Upper lobe of right lung (tissue), 1 donor: ENCODE data around the gene CD74. TPM values are rescaled to one million over a fixed set of nuclear protein-coding genes. Genes with fewer than 3 reads are reported as not detected.
"Not testable (repeated sequence)": the region's sequence is repeated elsewhere in the genome, so short reads cannot be mapped to it uniquely, and the experiment has no call there.

ENCODE experiments used
- ATAC-seq: fragments of 200-7000 bp; cut with Tn5 transposase; one replicate; pipeline ENCODE4 v1.9.1; 2020; ENCODE audit warnings: mild to moderate bottlenecking, moderate library complexity
- DNase-seq: peaks from one replicate; pipeline ENCODE4 v3.0.0-alpha.2; 2020
- H3K27ac ChIP-seq: fragments of 200-600 bp; one replicate; pipeline ENCODE4 v1.8.0; 2022
- H3K27me3 ChIP-seq: fragments of 200-600 bp; one replicate; pipeline ENCODE4 v1.8.0; 2022; ENCODE audit warnings: mild to moderate bottlenecking
- H3K36me3 ChIP-seq: fragments of 200-600 bp; one replicate; pipeline ENCODE4 v1.8.0; 2022
- H3K4me1 ChIP-seq: fragments of 200-600 bp; one replicate; pipeline ENCODE4 v1.8.0; 2022
- H3K4me3 ChIP-seq: fragments of 200-600 bp; one replicate; pipeline ENCODE4 v1.8.0; 2022; ENCODE audit warnings: mild to moderate bottlenecking
- H3K9me3 ChIP-seq: fragments of 200-600 bp; one replicate; pipeline ENCODE4 v1.8.0; 2022
- intact Hi-C: fragments of 100-400 bp; cut with DNase I; formaldehyde crosslinking; loops from one replicate; pipeline ENCODE4 v1.11.0; 2022
- total RNA-seq: library from RNA; stranded (reverse); fragmentation: NEBNext Ultra II Directional; extraction: Animal tissue kit (Norgen Biotek cat#: 25700); gene quantifications from one replicate; pipeline ENCODE4 v1.2.1, GENCODE V29; 2021
- TF ChIP-seq, protein P1 (sequence below): fragments of 200-600 bp; IDR thresholded peaks from one replicate; pipeline ENCODE4 v1.8.0; 2022; ENCODE audit warnings: antibody characterized with exemption
- donor health status: DM: no; HTN: yes; CAD: no; lungs with severe emphysema.

CD74 gene
- total RNA-seq, 1 donor from 2014 or later, result 2,961 TPM

DNA sequence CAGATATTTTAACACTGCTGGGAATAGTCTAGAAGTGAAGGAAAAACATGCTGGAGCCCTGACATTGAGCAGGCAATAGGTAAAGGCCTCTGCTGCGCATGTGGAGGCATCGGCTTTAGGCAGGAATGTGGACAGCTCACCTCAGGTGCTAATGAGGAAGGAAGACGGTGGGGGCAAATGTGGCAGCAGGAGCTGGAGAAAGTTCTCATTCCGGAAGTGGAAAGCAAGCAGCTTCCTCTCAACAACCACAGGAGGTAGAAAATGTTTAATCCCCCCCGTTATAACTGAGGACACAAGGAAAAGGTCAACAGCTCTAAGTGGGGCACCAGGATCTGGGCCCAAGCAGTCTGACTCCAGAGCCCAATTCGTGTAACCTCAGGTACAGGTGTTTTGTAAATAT, 44.4 kb upstream of the CD74 start:
- Histone ChIP-seq H3K4me3 (no peak overlapping the region), H3K4me1 (no peaks in the 10 kb centered on the region), H3K27me3 (no peaks in the 10 kb centered on the region), H3K36me3 (no peaks in the 10 kb centered on the region), H3K9me3 (no peaks in the 10 kb centered on the region), H3K27ac (no peak overlapping the region)
- no peak for DNase-seq
- no peak for ATAC-seq
- TF ChIP-seq, protein P1, sequence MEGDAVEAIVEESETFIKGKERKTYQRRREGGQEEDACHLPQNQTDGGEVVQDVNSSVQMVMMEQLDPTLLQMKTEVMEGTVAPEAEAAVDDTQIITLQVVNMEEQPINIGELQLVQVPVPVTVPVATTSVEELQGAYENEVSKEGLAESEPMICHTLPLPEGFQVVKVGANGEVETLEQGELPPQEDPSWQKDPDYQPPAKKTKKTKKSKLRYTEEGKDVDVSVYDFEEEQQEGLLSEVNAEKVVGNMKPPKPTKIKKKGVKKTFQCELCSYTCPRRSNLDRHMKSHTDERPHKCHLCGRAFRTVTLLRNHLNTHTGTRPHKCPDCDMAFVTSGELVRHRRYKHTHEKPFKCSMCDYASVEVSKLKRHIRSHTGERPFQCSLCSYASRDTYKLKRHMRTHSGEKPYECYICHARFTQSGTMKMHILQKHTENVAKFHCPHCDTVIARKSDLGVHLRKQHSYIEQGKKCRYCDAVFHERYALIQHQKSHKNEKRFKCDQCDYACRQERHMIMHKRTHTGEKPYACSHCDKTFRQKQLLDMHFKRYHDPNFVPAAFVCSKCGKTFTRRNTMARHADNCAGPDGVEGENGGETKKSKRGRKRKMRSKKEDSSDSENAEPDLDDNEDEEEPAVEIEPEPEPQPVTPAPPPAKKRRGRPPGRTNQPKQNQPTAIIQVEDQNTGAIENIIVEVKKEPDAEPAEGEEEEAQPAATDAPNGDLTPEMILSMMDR, result no peak
- intact Hi-C loops, result loop anchor here (5.0 kb wide), 1 partner anchor 85 kb away; no protein-coding TSS in a partner anchor

- H3K4me3 ChIP-seq, result no peak overlapping the region
- no peaks in the 10 kb centered on the region for H3K36me3 ChIP-seq
- intact Hi-C loops, result loop anchor here (5.0 kb wide), 1 partner anchor 88 kb away; no protein-coding TSS in a partner anchor
- no peak overlapping the region for H3K27ac ChIP-seq
- no peaks in the 10 kb centered on the region for H3K9me3 ChIP-seq
- no peaks in the 10 kb centered on the region for H3K4me1 ChIP-seq
- ATAC-seq (no peak), DNase-seq (no peak)
- no peaks in the 10 kb centered on the region for H3K27me3 ChIP-seq
- TF ChIP-seq, protein P1, result no peak
Observed at GRCh38 chr5:150454492-150455229, 42.0 kb upstream of the CD74 start.

GRCh38 chr5:150454027-150454426, 41.3 kb upstream of the CD74 start:
- ATAC-seq, H3K9me3 ChIP-seq, H3K4me3 ChIP-seq, H3K27me3 ChIP-seq, H3K27ac ChIP-seq, DNase-seq, H3K36me3 ChIP-seq, H3K4me1 ChIP-seq, intact Hi-C loops: not testable (repeated sequence)

- TF ChIP-seq, protein P1, result no peak
- H3K27ac ChIP-seq, result no peak overlapping the region
- H3K4me3 ChIP-seq, result no peak overlapping the region
- ATAC-seq (no peak), DNase-seq (no peak)
- H3K9me3 ChIP-seq, result no peaks in the 10 kb centered on the region
- intact Hi-C loops, result no loop called here
- peaks cover under 1% of the 10 kb centered on the region for H3K36me3 ChIP-seq
- peaks cover 9% of the 10 kb centered on the region for H3K4me1 ChIP-seq
- no peaks in the 10 kb centered on the region for H3K27me3 ChIP-seq
Observed at GRCh38 chr5:150452914-150453313, 40.2 kb upstream of the CD74 start.

- H3K4me3 ChIP-seq, result no peak overlapping the region
- intact Hi-C loops, result no loop called here
- H3K4me1 ChIP-seq, result peaks cover 14% of the 10 kb centered on the region
- no peak for DNase-seq
- no peak overlapping the region for H3K27ac ChIP-seq
- H3K36me3 ChIP-seq, result peaks cover 13% of the 10 kb centered on the region
- no peaks in the 10 kb centered on the region for H3K27me3 ChIP-seq
- TF ChIP-seq, protein P1, result no peak
- H3K9me3 ChIP-seq, result no peaks in the 10 kb centered on the region
- no peak for ATAC-seq
Observed at GRCh38 chr5:150451594-150451993, 38.9 kb upstream of the CD74 start.

DNA sequence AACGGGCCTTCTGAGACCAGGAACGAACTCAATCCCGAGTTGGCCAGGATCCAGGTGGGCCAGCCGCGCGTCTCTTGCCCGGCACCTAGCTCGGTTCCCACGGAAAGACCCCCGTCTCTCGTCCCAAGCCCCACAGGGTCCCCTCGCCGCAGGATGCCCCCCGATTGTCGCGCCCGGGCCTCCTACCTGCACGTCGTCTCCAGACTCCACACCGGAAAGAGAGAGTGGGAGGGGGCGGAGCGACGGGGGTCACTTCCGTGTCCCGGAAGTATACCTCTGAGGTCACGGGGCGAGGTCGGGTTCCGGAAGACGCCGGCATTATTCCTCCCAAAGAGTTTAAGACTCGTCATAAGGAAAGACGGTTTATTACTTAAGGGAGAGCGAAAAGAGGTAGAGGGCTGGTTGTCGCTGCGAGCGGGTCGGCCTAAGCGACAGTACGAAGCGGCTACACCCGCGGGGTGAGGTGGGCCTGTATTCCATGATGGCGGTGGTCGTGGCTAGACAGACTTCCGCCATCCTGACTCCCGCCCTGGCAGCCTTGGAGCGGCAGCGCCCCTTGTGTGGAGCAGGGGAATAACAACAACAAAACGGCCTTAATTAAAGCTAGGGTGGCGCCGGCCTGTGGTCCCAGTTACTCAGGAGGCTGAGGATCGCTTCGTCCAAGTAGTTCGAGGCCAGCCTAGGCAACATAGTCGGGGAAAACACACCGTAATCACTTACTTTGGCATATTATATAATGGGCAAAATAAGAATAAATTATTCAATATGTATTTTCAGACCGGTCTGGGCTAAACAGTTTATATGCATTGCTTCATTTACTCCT, 37.0 kb upstream of the CD74 start, which contains the start of gene RPS14:
Gene RPS14, minus strand, starts transcription at position 223 of the 823 bp plus-strand sequence. CDS start 2,006 bp downstream, outside the sequence.
- TF ChIP-seq, protein P1, result peak; percentile 88
- intact Hi-C loops, result no loop called here

More for the DNA sequence above, 37.0 kb upstream of the CD74 start, which contains the start of gene RPS14:
- ATAC-seq (peak; percentile 97), DNase-seq (peak; percentile 97)
- Histone ChIP-seq H3K36me3 (peaks cover 32% of the 10 kb centered on the region), H3K27me3 (no peaks in the 10 kb centered on the region), H3K27ac (peak within 1 kb of the TSS; percentile 95), H3K4me3 (peak within 1 kb of the TSS; percentile 88), H3K9me3 (no peaks in the 10 kb centered on the region), H3K4me1 (peaks cover 14% of the 10 kb centered on the region)
